Neural progenitor cell (in vitro differentiated cells): Measurements from ENCODE around the gene RNASE9. TPM values are rescaled to one million over a fixed set of nuclear protein-coding genes. Genes with fewer than 3 reads are reported as not detected.

Source experiments
- DNase-seq: peaks from one replicate; pipeline ENCODE4 v3.0.0-alpha.2; 2016; ENCODE audit warnings: low spot score
- H2AFZ ChIP-seq: fragments of 200-600 bp; sonication (generic); replicated peaks from 2 replicates; pipeline ENCODE4 v1.6.1; 2016; ENCODE audit warnings: antibody characterized with exemption
- H3F3A ChIP-seq: fragments of 200-600 bp; sonication (generic); 2 replicates; pipeline ENCODE4 v1.6.1; 2016; ENCODE audit warnings: antibody characterized with exemption, low read depth
- H3K27ac ChIP-seq: fragments of 200-600 bp; sonication (generic); 2 replicates; pipeline ENCODE4 v1.5.1; 2016; ENCODE audit warnings: mild to moderate bottlenecking
- H3K27me3 ChIP-seq: fragments of 200-600 bp; sonication (generic); 2 replicates; pipeline ENCODE4 v1.6.1; 2016; ENCODE audit warnings: mild to moderate bottlenecking, moderate library complexity
- H3K36me3 ChIP-seq: fragments of 200-600 bp; sonication (generic); 2 replicates; pipeline ENCODE4 v1.5.1; 2016
- H3K4me1 ChIP-seq: fragments of 200-600 bp; sonication (generic); 2 replicates; pipeline ENCODE4 v1.6.1; 2016; ENCODE audit warnings: mixed run types
- H3K4me2 ChIP-seq: fragments of 200-600 bp; sonication (generic); 2 replicates; pipeline ENCODE4 v1.6.1; 2016
- H3K4me3 ChIP-seq: fragments of 200-600 bp; sonication (generic); 2 replicates; pipeline ENCODE4 v1.5.1; 2016
- H3K79me2 ChIP-seq: fragments of 200-600 bp; sonication (generic); 2 replicates; pipeline ENCODE4 v1.6.1; 2016; ENCODE audit warnings: low read depth
- H3K9ac ChIP-seq: fragments of 200-600 bp; sonication (generic); 2 replicates; pipeline ENCODE4 v1.6.1; 2016
- H3K9me3 ChIP-seq: fragments of 200-600 bp; sonication (generic); 2 replicates; pipeline ENCODE4 v1.5.1; 2016; ENCODE audit warnings: low read depth
- H4K20me1 ChIP-seq: fragments of 200-600 bp; sonication (generic); 2 replicates; pipeline ENCODE4 v1.6.1; 2016; ENCODE audit warnings: low read depth
- H3K27ac Mint-ChIP-seq: 3 replicates; pipeline ENCODE4 v1.8.0; 2021; ENCODE audit warnings: mixed read lengths
- H3K27me3 Mint-ChIP-seq: 2 replicates; pipeline ENCODE4 v1.8.0; 2022; ENCODE audit warnings: low read depth, mild to moderate bottlenecking, inconsistent platforms, moderate library complexity, mixed read lengths; ENCODE audit not compliant: insufficient read depth
- H3K36me3 Mint-ChIP-seq: 3 replicates; pipeline ENCODE4 v1.8.0; 2021; ENCODE audit warnings: mixed read lengths
- H3K4me1 Mint-ChIP-seq: 3 replicates; pipeline ENCODE4 v1.8.0; 2021; ENCODE audit warnings: mixed read lengths
- H3K4me3 Mint-ChIP-seq: 3 replicates; pipeline ENCODE4 v1.8.0; 2021; ENCODE audit warnings: mild to moderate bottlenecking, moderate library complexity, mixed read lengths
- H3K9me3 Mint-ChIP-seq: 3 replicates; pipeline ENCODE4 v1.8.0; 2020; ENCODE audit warnings: mixed read lengths
- CTCF ChIP-seq: fragments of 200-600 bp; sonication (generic); IDR thresholded peaks from 2 replicates; pipeline ENCODE4 v1.5.1; 2017; ENCODE audit warnings: antibody characterized with exemption, mild to moderate bottlenecking
- EZH2 ChIP-seq: fragments of 200-600 bp; sonication (generic); IDR thresholded peaks from 2 replicates; pipeline ENCODE4 v1.6.1; 2017; ENCODE audit warnings: antibody characterized with exemption, mild to moderate bottlenecking, moderate library complexity
- EZH2phosphoT487 ChIP-seq: fragments of 200-600 bp; sonication (generic); IDR thresholded peaks from 2 replicates; pipeline ENCODE4 v1.6.1; 2017; ENCODE audit warnings: antibody characterized with exemption
- total RNA-seq: library from RNA; depleted of rRNA; stranded (reverse); fragments of >200 nt; gene quantifications from 2 replicates; pipeline ENCODE4 v1.2.3, GENCODE V29; 2015; ENCODE audit warnings: low replicate concordance

RNASE9 gene
- total RNA-seq, 1 donor from 2014 or later, result not detected

DNA sequence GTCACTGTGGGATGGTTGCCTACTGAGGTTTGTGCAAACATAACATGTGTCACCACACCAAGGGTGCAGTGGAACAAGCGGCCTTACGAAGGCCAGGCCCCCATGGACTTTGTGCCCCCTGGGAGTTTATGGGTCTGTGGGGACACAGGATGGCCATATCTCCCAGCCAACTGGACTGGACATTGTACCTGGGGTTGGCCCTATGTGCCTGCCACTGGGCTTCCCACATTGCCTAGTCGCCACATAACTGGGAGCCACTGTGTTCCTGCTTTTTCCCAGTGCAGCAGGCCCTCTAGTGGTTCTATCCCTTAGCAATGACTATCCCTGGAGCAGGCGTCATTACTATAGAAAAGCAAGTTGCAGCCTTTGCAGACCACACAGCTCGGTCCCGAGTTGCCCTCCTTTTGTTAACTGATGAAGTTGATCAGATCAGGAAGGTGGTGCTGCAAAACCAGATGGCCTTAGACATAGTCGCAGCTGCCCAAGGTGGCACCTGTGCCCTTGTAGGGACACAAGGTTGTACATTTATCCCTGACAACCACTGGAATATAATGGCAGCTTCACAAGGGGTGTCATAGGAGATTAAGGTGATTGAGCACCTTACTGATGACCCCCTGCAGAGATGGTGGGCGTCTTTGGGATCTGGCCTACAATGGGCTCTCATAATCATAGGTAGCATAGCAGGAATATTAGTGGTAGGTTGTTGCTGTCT, 45.5 kb upstream of the RNASE9 start:
- no peak overlapping the region for H3K27ac Mint-ChIP-seq
- Histone ChIP-seq H3K4me3 (no peak overlapping the region), H3K4me2 (no peak overlapping the region), H3K9ac (no peak overlapping the region), H3K27ac (no peak overlapping the region), H3K4me1 (no peaks in the 10 kb centered on the region), H2AFZ (peak overlapping the region; percentile 19), H3K9me3 (no peaks in the 10 kb centered on the region), H3K79me2 (no peaks in the 10 kb centered on the region), H4K20me1 (no peaks in the 10 kb centered on the region), H3K27me3 (peaks cover 12% of the 10 kb centered on the region), H3F3A (no peaks in the 10 kb centered on the region), H3K36me3 (no peaks in the 10 kb centered on the region)
- peak; percentile 78 for DNase-seq
- peaks cover 3% of the 10 kb centered on the region for H3K27me3 Mint-ChIP-seq
- H3K4me3 Mint-ChIP-seq, result no peak overlapping the region
- TF ChIP-seq CTCF (peak; percentile 77), EZH2phosphoT487 (no peak), EZH2 (no peak)
- H3K4me1 Mint-ChIP-seq, result no peaks in the 10 kb centered on the region
- H3K36me3 Mint-ChIP-seq, result no peaks in the 10 kb centered on the region
- no peaks in the 10 kb centered on the region for H3K9me3 Mint-ChIP-seq

- peaks cover 8% of the 10 kb centered on the region for H3K27me3 Mint-ChIP-seq
- no peak overlapping the region for H2AFZ ChIP-seq
- TF ChIP-seq CTCF (no peak), EZH2 (no peak), EZH2phosphoT487 (no peak)
- H3K4me1 Mint-ChIP-seq, result no peaks in the 10 kb centered on the region
- H3K4me2 ChIP-seq, result no peak overlapping the region
- no peaks in the 10 kb centered on the region for H3K79me2 ChIP-seq
- H3K9ac ChIP-seq, result no peak overlapping the region
- no peaks in the 10 kb centered on the region for H4K20me1 ChIP-seq
- H3K27ac Mint-ChIP-seq, result no peak overlapping the region
- DNase-seq, result no peak
- no peaks in the 10 kb centered on the region for H3F3A ChIP-seq
- H3K27me3 ChIP-seq, result no peaks in the 10 kb centered on the region
- peak overlapping the region; percentile 10 for H3K4me3 Mint-ChIP-seq
- no peaks in the 10 kb centered on the region for H3K36me3 ChIP-seq
- H3K9me3 Mint-ChIP-seq, result no peaks in the 10 kb centered on the region
- no peak overlapping the region for H3K4me3 ChIP-seq
- no peak overlapping the region for H3K27ac ChIP-seq
- no peaks in the 10 kb centered on the region for H3K36me3 Mint-ChIP-seq
- no peaks in the 10 kb centered on the region for H3K9me3 ChIP-seq
- no peaks in the 10 kb centered on the region for H3K4me1 ChIP-seq
These were observed 43.2 kb upstream of the RNASE9 start for GRCh38 chr14:20603813-20604690.

DNA sequence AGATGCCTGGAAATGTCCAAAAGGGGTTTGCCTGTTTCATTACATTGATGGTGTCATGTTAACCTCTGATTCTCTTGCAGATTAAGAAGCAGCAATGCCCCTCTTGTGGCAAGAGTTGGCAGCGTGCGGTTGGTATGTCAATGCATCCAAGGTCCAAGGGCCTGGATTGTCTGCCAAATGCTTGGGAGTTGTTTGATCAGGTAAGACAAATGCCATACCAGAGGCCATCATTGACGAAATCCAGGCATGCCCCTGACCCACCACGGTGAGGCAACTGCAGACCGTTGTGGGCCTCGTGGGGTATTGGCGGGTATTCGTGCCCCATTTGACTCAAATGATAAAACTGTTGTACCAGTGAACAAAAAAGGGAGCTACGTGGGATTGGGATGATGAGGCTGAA, 41.7 kb upstream of the RNASE9 start:
- H3K9me3 Mint-ChIP-seq, result no peaks in the 10 kb centered on the region
- no peaks in the 10 kb centered on the region for H3K27me3 ChIP-seq
- no peak for DNase-seq
- no peak overlapping the region for H3K4me3 Mint-ChIP-seq
- H3K27me3 Mint-ChIP-seq, result peaks cover 15% of the 10 kb centered on the region
- H3K4me2 ChIP-seq, result no peak overlapping the region
- no peaks in the 10 kb centered on the region for H3K79me2 ChIP-seq
- H4K20me1 ChIP-seq, result no peaks in the 10 kb centered on the region
- H3K4me1 ChIP-seq, result no peaks in the 10 kb centered on the region
- no peak overlapping the region for H3K4me3 ChIP-seq
- no peak overlapping the region for H2AFZ ChIP-seq
- H3K36me3 Mint-ChIP-seq, result no peaks in the 10 kb centered on the region
- no peaks in the 10 kb centered on the region for H3F3A ChIP-seq
- no peak overlapping the region for H3K27ac ChIP-seq
- H3K9me3 ChIP-seq, result no peaks in the 10 kb centered on the region
- TF ChIP-seq CTCF, result no peak
- no peak for TF ChIP-seq EZH2
- no peak for TF ChIP-seq EZH2phosphoT487
- no peaks in the 10 kb centered on the region for H3K36me3 ChIP-seq
- no peaks in the 10 kb centered on the region for H3K4me1 Mint-ChIP-seq
- H3K27ac Mint-ChIP-seq, result no peak overlapping the region
- no peak overlapping the region for H3K9ac ChIP-seq
